Spleen (tissue), 7 donors: ENCODE measurements around the gene COL9A3.

Experiments
- POLR2A ChIP-seq, 3 donors: fragments of 450-650 bp; IDR thresholded peaks; one replicate each; pipeline ENCODE4 v1.5.1; 2017; ENCODE audit warnings: antibody characterized with exemption in 3 of 3, mild to moderate bottlenecking in 1 of 3
- POLR2AphosphoS5 ChIP-seq, 3 donors: sonication (generic); formaldehyde crosslinking; IDR thresholded peaks; one replicate each; pipeline ENCODE4 v1.5.1; 2017; ENCODE audit warnings: antibody characterized with exemption in 3 of 3
- TF ChIP-seq, protein P1 (sequence below), 11 experiments: fragments of 200-600 bp in 7 of 11; fragments of 450-650 bp in 4 of 11; sonication (generic) in 4 of 11; IDR thresholded peaks in 8 of 11; conservative IDR thresholded peaks in 3 of 11; 1 replicate in 7 of 11; 2 replicates in 4 of 11; pipeline versions ENCODE4 v1.4.0 to v1.8.0; 2016 to 2021; ENCODE audit warnings: antibody characterized with exemption in 11 of 11, inconsistent platforms in 4 of 11, mild to moderate bottlenecking in 1 of 11
- donor health status: DM: no; HTN: no; CAD: no; lungs with moderate emphysema.
- donor health status: DM: no; HTN: no; CAD: no.
- donor health status: DM: no; HTN: no; CAD: no.

DNA sequence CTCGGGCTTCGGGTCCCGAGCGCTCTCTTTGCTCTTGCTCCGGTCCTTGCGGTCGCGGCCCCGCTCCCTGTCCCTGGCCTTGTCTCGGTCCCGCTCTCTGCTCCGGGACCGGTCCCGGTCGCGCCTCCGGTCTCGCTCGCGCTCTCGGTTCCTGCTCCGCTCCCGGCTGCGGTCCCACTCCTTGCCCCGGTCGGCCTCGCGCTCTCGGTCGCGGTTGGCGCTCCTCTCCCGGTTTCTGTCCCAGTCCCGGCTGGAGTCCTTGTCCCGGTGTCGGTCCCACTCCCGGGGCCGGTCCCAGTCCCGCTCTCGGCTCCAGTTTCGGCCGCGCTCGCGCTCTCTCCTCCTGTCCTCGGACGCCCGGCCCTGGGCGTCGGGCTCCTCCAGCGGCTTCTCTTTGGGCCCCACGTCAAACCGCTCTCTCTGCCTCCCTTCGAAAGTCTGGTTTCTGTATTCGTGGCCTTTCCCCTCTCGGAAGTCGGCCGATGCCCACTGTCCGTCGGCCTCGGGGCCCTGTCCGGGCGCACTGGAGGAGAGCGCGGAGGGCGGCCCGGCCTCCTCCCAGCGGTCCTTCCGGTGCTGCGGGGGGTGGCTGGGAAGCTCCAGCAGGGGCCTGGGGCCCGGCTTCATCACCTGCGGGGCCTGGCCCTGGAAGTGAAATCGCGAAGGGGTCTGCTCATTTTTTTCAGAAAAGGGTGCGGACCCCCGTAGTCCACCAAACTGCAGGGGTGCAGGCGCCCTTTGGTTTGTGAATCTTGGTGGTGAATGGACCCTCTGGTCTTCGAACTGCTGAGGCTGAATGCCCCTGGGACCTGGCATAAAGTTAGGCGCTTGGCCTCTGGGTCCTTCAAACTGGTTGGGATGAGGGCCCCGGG is 62.7 kb downstream of the COL9A3 start:
- TF ChIP-seq, protein P1, sequence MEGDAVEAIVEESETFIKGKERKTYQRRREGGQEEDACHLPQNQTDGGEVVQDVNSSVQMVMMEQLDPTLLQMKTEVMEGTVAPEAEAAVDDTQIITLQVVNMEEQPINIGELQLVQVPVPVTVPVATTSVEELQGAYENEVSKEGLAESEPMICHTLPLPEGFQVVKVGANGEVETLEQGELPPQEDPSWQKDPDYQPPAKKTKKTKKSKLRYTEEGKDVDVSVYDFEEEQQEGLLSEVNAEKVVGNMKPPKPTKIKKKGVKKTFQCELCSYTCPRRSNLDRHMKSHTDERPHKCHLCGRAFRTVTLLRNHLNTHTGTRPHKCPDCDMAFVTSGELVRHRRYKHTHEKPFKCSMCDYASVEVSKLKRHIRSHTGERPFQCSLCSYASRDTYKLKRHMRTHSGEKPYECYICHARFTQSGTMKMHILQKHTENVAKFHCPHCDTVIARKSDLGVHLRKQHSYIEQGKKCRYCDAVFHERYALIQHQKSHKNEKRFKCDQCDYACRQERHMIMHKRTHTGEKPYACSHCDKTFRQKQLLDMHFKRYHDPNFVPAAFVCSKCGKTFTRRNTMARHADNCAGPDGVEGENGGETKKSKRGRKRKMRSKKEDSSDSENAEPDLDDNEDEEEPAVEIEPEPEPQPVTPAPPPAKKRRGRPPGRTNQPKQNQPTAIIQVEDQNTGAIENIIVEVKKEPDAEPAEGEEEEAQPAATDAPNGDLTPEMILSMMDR (IDR thresholded peaks at IDR 0.05 in 8 of 11, conservative IDR thresholded peaks at IDR 0.05 in 3 of 11), result no peak
- TF ChIP-seq POLR2AphosphoS5 (IDR thresholded peaks at IDR 0.05) (peak; percentile 9 to 49 (median 33)), POLR2A (IDR thresholded peaks at IDR 0.05) (no peak)
